ENCODE data around the gene ROCK2. TPM values are rescaled to one million over a fixed set of nuclear protein-coding genes. Genes with fewer than 3 reads are reported as not detected.

The ROCK2 gene
- total and polyA plus RNA-seq, 2 donors (not counting 1 experiment from before 2014, with no cell fraction given) = 2.3 to 30.2 TPM

DNA sequence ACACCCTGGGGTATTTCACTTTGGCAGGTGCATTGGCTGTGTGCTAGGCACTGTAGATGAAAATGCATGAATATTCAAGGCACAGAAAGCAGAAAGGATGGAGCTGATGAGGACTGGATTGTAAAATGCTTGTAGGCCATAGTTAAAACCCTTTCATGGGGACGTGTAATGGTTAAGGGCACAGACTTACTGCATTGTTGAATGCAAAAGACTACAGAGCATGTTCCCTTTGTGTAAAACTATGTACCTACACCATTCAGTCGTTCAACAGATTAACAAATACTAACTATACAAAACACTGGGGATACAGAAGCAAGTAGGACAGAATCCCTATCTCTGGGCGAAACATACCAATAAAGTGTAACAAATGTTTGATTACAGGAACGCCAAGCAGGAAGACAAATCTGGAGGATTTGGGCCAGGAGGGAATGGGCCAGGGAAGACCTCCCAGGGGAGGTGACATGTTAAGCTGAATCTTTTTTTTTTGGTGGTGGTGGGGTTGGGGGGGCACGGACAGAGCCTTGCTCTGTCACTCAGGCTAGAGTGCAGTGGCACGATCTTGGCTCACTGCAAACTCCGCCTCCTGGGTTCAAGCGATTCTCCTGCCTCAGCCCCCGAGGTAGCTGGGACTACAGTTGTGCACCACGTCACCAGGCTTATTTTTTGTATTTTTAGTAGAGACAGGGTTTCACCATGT, 19.6 kb upstream of the ROCK2 start:
- ChIA-PET POLR2A (no interaction called here), CTCF (no interaction called here)
- H3K27me3 Mint-ChIP-seq = peaks cover 9% of the 10 kb centered on the region
- H3K4me3 Mint-ChIP-seq = no peak overlapping the region
- H3K27ac Mint-ChIP-seq = no peak overlapping the region
- no peaks in the 10 kb centered on the region for H3K27me3 ChIP-seq (replicated peaks in 1 of 4; ENCODE audit: control extremely low read depth in 1 of 4, control insufficient read depth in 3 of 4, insufficient read depth in 4 of 4, low read length in 3 of 4)
- intact Hi-C loops (cut with micrococcal nuclease) = no loop called here
- DNase-seq (no peak), ATAC-seq (ENCODE audit: low read depth) (no peak)
- no peak overlapping the region for H3K4me3 ChIP-seq (ENCODE audit: control extremely low read depth in 1 of 5, extremely low read depth in 1 of 5, insufficient read depth in 1 of 5, low read depth in 2 of 5, low read length in 4 of 5)
- no peaks in the 10 kb centered on the region for H3K36me3 ChIP-seq (replicated peaks in 1 of 2; ENCODE audit: control extremely low read depth in 1 of 2, control insufficient read depth in 1 of 2, extremely low read depth in 1 of 2, insufficient read depth in 2 of 2, low read length in 1 of 2)
- H3K4me1 ChIP-seq (ENCODE audit: control insufficient read depth in 2 of 2, insufficient read depth in 2 of 2, low read length in 2 of 2) = no peaks in the 10 kb centered on the region
- 89% methylated on average over 7 of the region's 10 CpGs for WGBS (ENCODE audit: insufficient coverage)
- no peaks in the 10 kb centered on the region for H3K79me2 ChIP-seq (ENCODE audit: control insufficient read depth, insufficient read depth, low read length)
- no peak overlapping the region for H3K9ac ChIP-seq (ENCODE audit: low read length)
- no peaks in the 10 kb centered on the region for H4K20me1 ChIP-seq (ENCODE audit: control insufficient read depth, insufficient read depth, low read length, poor library complexity, severe bottlenecking)
- no peaks in the 10 kb centered on the region for H3K9me3 ChIP-seq (ENCODE audit: control extremely low read depth in 1 of 3, control insufficient read depth in 2 of 3, insufficient read depth in 1 of 3, low read length in 2 of 3)
- H3K4me1 Mint-ChIP-seq = no peaks in the 10 kb centered on the region
- H2AFZ ChIP-seq (ENCODE audit: insufficient read depth, low read depth, low read length, poor library complexity, severe bottlenecking) = no peak overlapping the region
- H3K27ac ChIP-seq (ENCODE audit: low read length in 2 of 2) = no peak overlapping the region
- no peak for TF ChIP-seq EZH2 (IDR thresholded peaks at IDR 0.05; ENCODE audit: borderline replicate concordance, insufficient read depth, low read depth, low read length, poor library complexity, severe bottlenecking)
- TF ChIP-seq, protein P1, sequence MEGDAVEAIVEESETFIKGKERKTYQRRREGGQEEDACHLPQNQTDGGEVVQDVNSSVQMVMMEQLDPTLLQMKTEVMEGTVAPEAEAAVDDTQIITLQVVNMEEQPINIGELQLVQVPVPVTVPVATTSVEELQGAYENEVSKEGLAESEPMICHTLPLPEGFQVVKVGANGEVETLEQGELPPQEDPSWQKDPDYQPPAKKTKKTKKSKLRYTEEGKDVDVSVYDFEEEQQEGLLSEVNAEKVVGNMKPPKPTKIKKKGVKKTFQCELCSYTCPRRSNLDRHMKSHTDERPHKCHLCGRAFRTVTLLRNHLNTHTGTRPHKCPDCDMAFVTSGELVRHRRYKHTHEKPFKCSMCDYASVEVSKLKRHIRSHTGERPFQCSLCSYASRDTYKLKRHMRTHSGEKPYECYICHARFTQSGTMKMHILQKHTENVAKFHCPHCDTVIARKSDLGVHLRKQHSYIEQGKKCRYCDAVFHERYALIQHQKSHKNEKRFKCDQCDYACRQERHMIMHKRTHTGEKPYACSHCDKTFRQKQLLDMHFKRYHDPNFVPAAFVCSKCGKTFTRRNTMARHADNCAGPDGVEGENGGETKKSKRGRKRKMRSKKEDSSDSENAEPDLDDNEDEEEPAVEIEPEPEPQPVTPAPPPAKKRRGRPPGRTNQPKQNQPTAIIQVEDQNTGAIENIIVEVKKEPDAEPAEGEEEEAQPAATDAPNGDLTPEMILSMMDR (IDR thresholded peaks at IDR 0.05) = no peak
- no peak overlapping the region for H3K4me2 ChIP-seq (replicated peaks; ENCODE audit: low read depth, low read length, poor library complexity, severe bottlenecking)
- no peaks in the 10 kb centered on the region for H3K9me3 Mint-ChIP-seq (ENCODE audit: insufficient read depth)

DNA sequence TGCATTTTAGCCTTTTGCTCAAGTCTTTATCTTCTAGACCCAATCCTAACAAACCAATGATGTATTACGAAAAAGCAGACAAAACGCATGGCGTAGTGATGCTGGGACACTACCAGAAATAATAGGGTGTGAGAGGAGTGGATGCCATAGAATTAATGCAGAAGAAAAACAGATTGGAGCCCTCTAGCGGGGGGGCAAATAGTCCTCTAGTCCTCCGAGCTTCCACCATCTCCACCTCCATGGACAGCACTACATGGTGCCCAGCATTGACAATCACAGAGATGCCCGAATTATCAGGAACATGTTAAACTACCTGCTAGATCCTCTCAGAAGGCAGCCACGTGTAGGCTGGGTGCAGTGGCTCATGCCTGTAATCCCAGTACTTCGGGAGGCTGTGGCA, 15.4 kb upstream of the ROCK2 start:
- 93% methylated on average over 3 of the region's 8 CpGs for WGBS (ENCODE audit: insufficient coverage)
- DNase-seq = no peak
- Histone ChIP-seq H3K4me3 (ENCODE audit: control extremely low read depth in 1 of 5, extremely low read depth in 1 of 5, insufficient read depth in 1 of 5, low read depth in 2 of 5, low read length in 4 of 5) (no peak overlapping the region), H3K4me2 (replicated peaks; ENCODE audit: low read depth, low read length, poor library complexity, severe bottlenecking) (no peak overlapping the region), H3K9ac (ENCODE audit: low read length) (no peak overlapping the region), H3K79me2 (ENCODE audit: control insufficient read depth, insufficient read depth, low read length) (no peaks in the 10 kb centered on the region), H3K36me3 (replicated peaks in 1 of 2; ENCODE audit: control extremely low read depth in 1 of 2, control insufficient read depth in 1 of 2, extremely low read depth in 1 of 2, insufficient read depth in 2 of 2, low read length in 1 of 2) (no peaks in the 10 kb centered on the region), H4K20me1 (ENCODE audit: control insufficient read depth, insufficient read depth, low read length, poor library complexity, severe bottlenecking) (no peaks in the 10 kb centered on the region), H3K9me3 (ENCODE audit: control extremely low read depth in 1 of 3, control insufficient read depth in 2 of 3, insufficient read depth in 1 of 3, low read length in 2 of 3) (no peaks in the 10 kb centered on the region), H3K4me1 (ENCODE audit: control insufficient read depth in 2 of 2, insufficient read depth in 2 of 2, low read length in 2 of 2) (no peaks in the 10 kb centered on the region), H2AFZ (ENCODE audit: insufficient read depth, low read depth, low read length, poor library complexity, severe bottlenecking) (no peak overlapping the region), H3K27me3 (replicated peaks in 1 of 4; ENCODE audit: control extremely low read depth in 1 of 4, control insufficient read depth in 3 of 4, insufficient read depth in 4 of 4, low read length in 3 of 4) (no peaks in the 10 kb centered on the region), H3K27ac (ENCODE audit: low read length in 2 of 2) (no peak overlapping the region)
- H3K27ac Mint-ChIP-seq = no peak overlapping the region
- H3K4me3 Mint-ChIP-seq = no peak overlapping the region
- peaks cover 9% of the 10 kb centered on the region for H3K27me3 Mint-ChIP-seq
- ChIA-PET CTCF (no interaction called here), POLR2A (no interaction called here)
- TF ChIP-seq, protein P1 (IDR thresholded peaks at IDR 0.05) = no peak
- TF ChIP-seq EZH2 (IDR thresholded peaks at IDR 0.05; ENCODE audit: borderline replicate concordance, insufficient read depth, low read depth, low read length, poor library complexity, severe bottlenecking) = no peak
- intact Hi-C loops (cut with micrococcal nuclease) = no loop called here
- H3K9me3 Mint-ChIP-seq (ENCODE audit: insufficient read depth) = no peaks in the 10 kb centered on the region
- no peaks in the 10 kb centered on the region for H3K4me1 Mint-ChIP-seq
- ATAC-seq (ENCODE audit: low read depth) = no peak
